Mesendoderm (in vitro differentiated cells): Measurements from ENCODE around the gene BAAT.

Experiments used
- DNase-seq: peaks from one replicate; pipeline ENCODE4 v3.0.0; 2013
- H2AK5ac ChIP-seq: 2 replicates; pipeline ENCODE4 v1.6.1; 2013; ENCODE audit warnings: low read length, inconsistent platforms
- H2BK120ac ChIP-seq: 2 replicates; pipeline ENCODE4 v1.6.1; 2013; ENCODE audit warnings: low read depth, mild to moderate bottlenecking, low read length, moderate library complexity, mixed read lengths
- H2BK15ac ChIP-seq: replicated peaks from 2 replicates; pipeline ENCODE4 v1.6.1; 2013; ENCODE audit warnings: low read depth, mild to moderate bottlenecking, moderate library complexity
- H2BK5ac ChIP-seq: 2 replicates; pipeline ENCODE4 v1.6.1; 2013; ENCODE audit warnings: low read length, inconsistent platforms
- H3K18ac ChIP-seq: 2 replicates; pipeline ENCODE4 v1.6.1; 2013; ENCODE audit warnings: mild to moderate bottlenecking, low read length, mixed read lengths
- H3K23ac ChIP-seq: one replicate; pipeline ENCODE4 v1.6.1; 2013; ENCODE audit warnings: low read length
- H3K27ac ChIP-seq: 2 replicates; pipeline ENCODE4 v1.5.1; 2013; ENCODE audit warnings: low read depth, mild to moderate bottlenecking, inconsistent platforms, low read length, moderate library complexity
- H3K27me3 ChIP-seq: 2 replicates; pipeline ENCODE4 v1.6.1; 2013; ENCODE audit warnings: low read length, control low read depth, mild to moderate bottlenecking, inconsistent platforms; ENCODE audit not compliant: insufficient read depth, poor library complexity
- H3K36me3 ChIP-seq: 2 replicates; pipeline ENCODE4 v1.6.1; 2013; ENCODE audit warnings: low read length, inconsistent platforms; ENCODE audit not compliant: control insufficient read depth, insufficient read depth
- H3K4ac ChIP-seq: one replicate; pipeline ENCODE4 v1.6.1; 2013; ENCODE audit warnings: low read depth, mild to moderate bottlenecking, low read length, moderate library complexity
- H3K4me1 ChIP-seq: 2 replicates; pipeline ENCODE4 v1.6.1; 2013; ENCODE audit warnings: low read depth, low read length, inconsistent platforms; ENCODE audit not compliant: control insufficient read depth
- H3K4me2 ChIP-seq: 2 replicates; pipeline ENCODE4 v1.6.1; 2013; ENCODE audit warnings: low read length
- H3K4me3 ChIP-seq: 2 replicates; pipeline ENCODE4 v1.5.1; 2013; ENCODE audit warnings: mild to moderate bottlenecking, low read length
- H3K56ac ChIP-seq: one replicate; pipeline ENCODE4 v1.6.1; 2013; ENCODE audit warnings: low read length
- H3K79me1 ChIP-seq: 2 replicates; pipeline ENCODE4 v1.6.1; 2013; ENCODE audit warnings: low read length, inconsistent platforms
- H3K79me2 ChIP-seq: 2 replicates; pipeline ENCODE4 v1.6.1; 2013; ENCODE audit warnings: mild to moderate bottlenecking, low read length; ENCODE audit not compliant: control insufficient read depth, insufficient read depth
- H3K9ac ChIP-seq: 2 replicates; pipeline ENCODE4 v1.6.1; 2013; ENCODE audit warnings: low read length, inconsistent platforms
- H4K5ac ChIP-seq: one replicate; pipeline ENCODE4 v1.6.1; 2013; ENCODE audit warnings: low read length
- H4K8ac ChIP-seq: one replicate; pipeline ENCODE4 v1.6.1; 2013; ENCODE audit warnings: low read depth, mild to moderate bottlenecking, control low read depth, low read length, moderate library complexity
- WGBS: extraction: QIAGEN DNeasy Blood & Tissue Kit; methylation state at CpG from one replicate; pipeline ENCODE4 v1.1.7; 2013; ENCODE audit warnings: low lambda C conversion rate, missing lambda C conversion rate; ENCODE audit not compliant: insufficient coverage; ENCODE audit errors: extremely low coverage; 5-methylcytosine and 5-hydroxymethylcytosine counted together

BAAT gene

GRCh38 chr9:101427957-101428655 lies 43.3 kb upstream of the BAAT start:
- Histone ChIP-seq H2BK5ac (no peak overlapping the region), H3K56ac (no peak overlapping the region), H4K8ac (no peak overlapping the region), H3K79me1 (no peaks in the 10 kb centered on the region), H3K36me3 (no peaks in the 10 kb centered on the region), H3K79me2 (no peaks in the 10 kb centered on the region), H3K18ac (no peak overlapping the region), H3K9ac (no peak overlapping the region), H3K4me3 (no peak overlapping the region), H4K5ac (no peak overlapping the region), H3K4me1 (no peaks in the 10 kb centered on the region), H2AK5ac (no peak overlapping the region), H3K27ac (no peak overlapping the region), H3K27me3 (no peaks in the 10 kb centered on the region), H3K23ac (no peak overlapping the region), H3K4me2 (no peak overlapping the region), H2BK120ac (no peak overlapping the region), H3K4ac (no peak overlapping the region), H2BK15ac (no peak overlapping the region)
- no CpG with 5 or more reads among the region's 3 CpGs for WGBS
- no peak for DNase-seq

DNA sequence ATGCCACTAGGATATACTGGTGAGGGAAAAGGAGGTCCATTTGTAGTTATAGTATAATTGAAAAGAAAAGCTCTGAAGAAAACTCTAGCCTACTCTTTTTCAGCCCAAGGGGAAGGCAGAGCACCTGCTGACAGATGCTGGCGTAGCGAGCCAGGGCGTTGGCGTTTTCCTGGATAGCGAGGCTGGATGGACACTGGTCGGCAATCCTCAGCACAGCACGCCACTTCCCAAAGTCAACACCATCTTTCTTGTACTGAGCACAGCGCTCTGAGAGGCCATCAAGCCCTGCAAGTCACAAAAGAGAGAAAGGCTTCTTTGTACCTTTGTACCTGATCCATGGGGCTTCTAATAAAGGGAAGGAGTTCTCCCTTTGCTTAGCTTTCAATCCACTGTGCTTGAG lies 42.6 kb upstream of the BAAT start:
- no peak overlapping the region for H3K9ac ChIP-seq
- no peak overlapping the region for H3K4me2 ChIP-seq
- no peak overlapping the region for H2AK5ac ChIP-seq
- H3K4ac ChIP-seq: no peak overlapping the region
- no peak overlapping the region for H2BK120ac ChIP-seq
- H3K36me3 ChIP-seq: no peaks in the 10 kb centered on the region
- no peak for DNase-seq
- no peaks in the 10 kb centered on the region for H3K79me2 ChIP-seq
- H3K27me3 ChIP-seq: no peaks in the 10 kb centered on the region
- no peaks in the 10 kb centered on the region for H3K4me1 ChIP-seq
- H3K18ac ChIP-seq: no peak overlapping the region
- no peak overlapping the region for H3K4me3 ChIP-seq
- no peak overlapping the region for H2BK5ac ChIP-seq
- WGBS: no CpG with 5 or more reads among the region's 8 CpGs
- no peak overlapping the region for H2BK15ac ChIP-seq
- no peak overlapping the region for H3K27ac ChIP-seq
- no peak overlapping the region for H4K5ac ChIP-seq
- H4K8ac ChIP-seq: no peak overlapping the region
- no peaks in the 10 kb centered on the region for H3K79me1 ChIP-seq
- H3K23ac ChIP-seq: no peak overlapping the region
- no peak overlapping the region for H3K56ac ChIP-seq

GRCh38 chr9:101421653-101422065 lies 36.9 kb upstream of the BAAT start:
- Histone ChIP-seq H3K27ac (no peak overlapping the region), H3K27me3 (peaks cover 2% of the 10 kb centered on the region), H3K36me3 (no peaks in the 10 kb centered on the region), H3K4me1 (no peaks in the 10 kb centered on the region), H2BK15ac (no peak overlapping the region), H2BK120ac (no peak overlapping the region), H3K18ac (no peak overlapping the region), H4K8ac (no peak overlapping the region), H3K4ac (no peak overlapping the region), H2AK5ac (no peak overlapping the region), H2BK5ac (no peak overlapping the region), H3K9ac (no peak overlapping the region), H3K4me3 (no peak overlapping the region), H4K5ac (no peak overlapping the region), H3K79me1 (no peaks in the 10 kb centered on the region), H3K56ac (no peak overlapping the region), H3K4me2 (no peak overlapping the region), H3K79me2 (no peaks in the 10 kb centered on the region), H3K23ac (no peak overlapping the region)
- no CpG with 5 or more reads among the region's 5 CpGs for WGBS
- no peak for DNase-seq

GRCh38 chr9:101419863-101420262 lies 35.1 kb upstream of the BAAT start:
- DNase-seq: peak; percentile 4
- no peak overlapping the region for H3K9ac ChIP-seq
- H2AK5ac ChIP-seq: no peak overlapping the region
- no peak overlapping the region for H2BK15ac ChIP-seq
- no peak overlapping the region for H3K27ac ChIP-seq
- no peak overlapping the region for H2BK5ac ChIP-seq
- no peak overlapping the region for H3K18ac ChIP-seq
- WGBS: no CpG with 5 or more reads among the region's 2 CpGs
- H2BK120ac ChIP-seq: no peak overlapping the region
- H3K27me3 ChIP-seq: peaks cover 2% of the 10 kb centered on the region
- no peak overlapping the region for H3K23ac ChIP-seq
- H3K4me3 ChIP-seq: no peak overlapping the region
- no peaks in the 10 kb centered on the region for H3K36me3 ChIP-seq
- H3K4ac ChIP-seq: no peak overlapping the region
- no peaks in the 10 kb centered on the region for H3K79me1 ChIP-seq
- no peak overlapping the region for H4K8ac ChIP-seq
- no peaks in the 10 kb centered on the region for H3K79me2 ChIP-seq
- H3K4me2 ChIP-seq: no peak overlapping the region
- no peaks in the 10 kb centered on the region for H3K4me1 ChIP-seq
- no peak overlapping the region for H4K5ac ChIP-seq
- H3K56ac ChIP-seq: no peak overlapping the region

GRCh38 chr9:101418518-101419430 lies 34.0 kb upstream of the BAAT start:
- Histone ChIP-seq H3K9ac (no peak overlapping the region), H3K4me1 (no peaks in the 10 kb centered on the region), H3K36me3 (no peaks in the 10 kb centered on the region), H2BK15ac (no peak overlapping the region), H2AK5ac (no peak overlapping the region), H3K4me2 (no peak overlapping the region), H3K79me1 (no peaks in the 10 kb centered on the region), H3K18ac (no peak overlapping the region), H3K27ac (no peak overlapping the region), H3K4me3 (no peak overlapping the region), H4K8ac (no peak overlapping the region), H3K23ac (no peak overlapping the region), H2BK120ac (no peak overlapping the region), H3K27me3 (peaks cover 2% of the 10 kb centered on the region), H3K79me2 (no peaks in the 10 kb centered on the region), H3K56ac (no peak overlapping the region), H4K5ac (no peak overlapping the region), H3K4ac (no peak overlapping the region), H2BK5ac (no peak overlapping the region)
- no CpG with 5 or more reads among the region's 7 CpGs for WGBS
- DNase-seq: no peak
